ENCODE measurements around the gene CYP4F8.
A peak's percentile ranks its signal among the peaks of the same experiment; 100 is the strongest.
"Not testable (repeated sequence)": the region's sequence is repeated elsewhere in the genome, so short reads cannot be mapped to it uniquely, and the experiment has no call there.

CYP4F8 gene

GRCh38 chr19:15614507-15615379 is at the start of gene CYP4F8:
Gene CYP4F8 (plus strand): TSS chr19:15615218. CDS start chr19:15615617, 399 bp downstream.
- DNase-seq: no peak

- DNase-seq: no peak
Observed at GRCh38 chr19:15570420-15570819, 44.6 kb upstream of the CYP4F8 start.

- DNase-seq: no peak
Observed at GRCh38 chr19:15575406-15575805, 39.6 kb upstream of the CYP4F8 start.

GRCh38 chr19:15576526-15577156 is 38.4 kb upstream of the CYP4F8 start:
- DNase-seq: no peak

- DNase-seq: no peak
Observed at GRCh38 chr19:15577184-15577771, 37.7 kb upstream of the CYP4F8 start.

- DNase-seq: no peak
Observed at GRCh38 chr19:15583346-15583745, 31.7 kb upstream of the CYP4F8 start.

- no peak for DNase-seq
Observed at GRCh38 chr19:15584095-15584494, 30.9 kb upstream of the CYP4F8 start.

- DNase-seq: peak; percentile 34
Observed at GRCh38 chr19:15584541-15585115, 30.4 kb upstream of the CYP4F8 start.

- no peak for DNase-seq
Observed at GRCh38 chr19:15587663-15588062, 27.4 kb upstream of the CYP4F8 start.

- DNase-seq: no peak
Observed at GRCh38 chr19:15588265-15588664, 26.8 kb upstream of the CYP4F8 start.

- DNase-seq: no peak
Observed at GRCh38 chr19:15589760-15590451, 25.1 kb upstream of the CYP4F8 start.

- no peak for DNase-seq
Observed at GRCh38 chr19:15591796-15592195, 23.2 kb upstream of the CYP4F8 start.

- not testable (repeated sequence) for DNase-seq
Observed at GRCh38 chr19:15592506-15592905, 22.5 kb upstream of the CYP4F8 start.

- DNase-seq: not testable (repeated sequence)
Observed at GRCh38 chr19:15593766-15594165, 21.3 kb upstream of the CYP4F8 start.

- DNase-seq: no peak
Observed at GRCh38 chr19:15595069-15595468, 19.9 kb upstream of the CYP4F8 start.

GRCh38 chr19:15607978-15608925 is 6.8 kb upstream of the CYP4F8 start:
- not testable (repeated sequence) for DNase-seq

GRCh38 chr19:15609261-15609660 is 5.8 kb upstream of the CYP4F8 start:
- no peak for DNase-seq

GRCh38 chr19:15612342-15612741 is 2.7 kb upstream of the CYP4F8 start:
- DNase-seq: no peak

- DNase-seq: no peak
Observed at GRCh38 chr19:15613338-15613737, 1.7 kb upstream of the CYP4F8 start.

GRCh38 chr19:15615526-15615925 is 508 bp downstream of the CYP4F8 start:
- DNase-seq: no peak

- DNase-seq: no peak
Observed at GRCh38 chr19:15616183-15616582, 1.2 kb downstream of the CYP4F8 start.

Measured in GDM1 (cell line).